ENCODE data around the gene FXYD6. TPM values are rescaled to one million over a fixed set of nuclear protein-coding genes. Genes with fewer than 3 reads are reported as not detected.

FXYD6 gene
- total RNA-seq, 1 experiment from 2014 or later, result 12.2 TPM

GRCh38 chr11:117884994-117885393 is 8.5 kb upstream of the FXYD6 start:
- BruUV-seq (replicated peaks), result no TSS peak
- intact Hi-C loops (cut with micrococcal nuclease; ENCODE audit: unreplicated experiment), result no loop called here
- no peaks in the 10 kb centered on the region for H3K9me3 ChIP-seq (ENCODE audit: low read depth, low read length, poor library complexity, severe bottlenecking)
- H3K27ac ChIP-seq (ENCODE audit: low read depth, low read length, poor library complexity, severe bottlenecking), result no peak overlapping the region
- DNase-seq (ENCODE audit: low spot score), result no peak
- TF ChIP-seq EZH2 (IDR thresholded peaks at IDR 0.05; ENCODE audit: borderline replicate concordance, low read depth, low read length, poor library complexity, severe bottlenecking), result no peak
- TF ChIP-seq, protein P1, sequence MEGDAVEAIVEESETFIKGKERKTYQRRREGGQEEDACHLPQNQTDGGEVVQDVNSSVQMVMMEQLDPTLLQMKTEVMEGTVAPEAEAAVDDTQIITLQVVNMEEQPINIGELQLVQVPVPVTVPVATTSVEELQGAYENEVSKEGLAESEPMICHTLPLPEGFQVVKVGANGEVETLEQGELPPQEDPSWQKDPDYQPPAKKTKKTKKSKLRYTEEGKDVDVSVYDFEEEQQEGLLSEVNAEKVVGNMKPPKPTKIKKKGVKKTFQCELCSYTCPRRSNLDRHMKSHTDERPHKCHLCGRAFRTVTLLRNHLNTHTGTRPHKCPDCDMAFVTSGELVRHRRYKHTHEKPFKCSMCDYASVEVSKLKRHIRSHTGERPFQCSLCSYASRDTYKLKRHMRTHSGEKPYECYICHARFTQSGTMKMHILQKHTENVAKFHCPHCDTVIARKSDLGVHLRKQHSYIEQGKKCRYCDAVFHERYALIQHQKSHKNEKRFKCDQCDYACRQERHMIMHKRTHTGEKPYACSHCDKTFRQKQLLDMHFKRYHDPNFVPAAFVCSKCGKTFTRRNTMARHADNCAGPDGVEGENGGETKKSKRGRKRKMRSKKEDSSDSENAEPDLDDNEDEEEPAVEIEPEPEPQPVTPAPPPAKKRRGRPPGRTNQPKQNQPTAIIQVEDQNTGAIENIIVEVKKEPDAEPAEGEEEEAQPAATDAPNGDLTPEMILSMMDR (conservative IDR thresholded peaks at IDR 0.05; ENCODE audit: low read depth, low read length), result no peak
- ChIA-PET CTCF (no interaction called here), POLR2A (ENCODE audit: low non-redundant PET) (no interaction called here)
- H3K27me3 ChIP-seq (replicated peaks; ENCODE audit: insufficient read depth, low read depth, low read length, poor library complexity), result peaks cover 3% of the 10 kb centered on the region
- H3K4me1 ChIP-seq (ENCODE audit: insufficient read depth, low read length, poor library complexity, severe bottlenecking), result no peaks in the 10 kb centered on the region
- no peaks in the 10 kb centered on the region for H3K36me3 ChIP-seq (ENCODE audit: insufficient read depth, low read length, poor library complexity, severe bottlenecking)
- no peak overlapping the region for H3K4me3 ChIP-seq (ENCODE audit: low read depth, low read length, poor library complexity, severe bottlenecking)

DNA sequence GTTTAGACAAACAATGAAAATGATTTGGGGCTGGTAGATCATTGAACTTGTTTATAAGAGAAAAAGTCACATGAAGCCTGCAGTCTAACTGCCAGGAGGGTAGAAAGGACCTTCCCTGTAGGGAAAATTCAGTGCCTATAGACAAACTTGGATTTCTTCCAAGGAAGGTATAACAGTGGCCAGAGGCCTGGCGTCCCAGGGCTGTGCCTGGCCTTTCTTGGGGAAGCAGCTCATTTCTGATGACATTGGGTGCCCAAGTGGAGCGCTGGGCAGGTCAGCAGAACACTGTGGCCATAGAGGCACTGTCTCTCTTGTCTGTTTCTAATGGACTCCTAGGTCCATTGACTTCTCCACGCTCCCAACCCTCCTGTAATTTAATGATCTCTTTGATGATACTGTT is 6.6 kb upstream of the FXYD6 start:
- peaks cover 19% of the 10 kb centered on the region for H3K27me3 ChIP-seq (replicated peaks; ENCODE audit: insufficient read depth, low read depth, low read length, poor library complexity)
- no TSS peak for BruUV-seq (replicated peaks)
- CTCF ChIA-PET, result no interaction called here
- intact Hi-C loops (cut with micrococcal nuclease; ENCODE audit: unreplicated experiment), result no loop called here
- POLR2A ChIA-PET (ENCODE audit: low non-redundant PET), result no interaction called here
- no peaks in the 10 kb centered on the region for H3K36me3 ChIP-seq (ENCODE audit: insufficient read depth, low read length, poor library complexity, severe bottlenecking)
- no peaks in the 10 kb centered on the region for H3K9me3 ChIP-seq (ENCODE audit: low read depth, low read length, poor library complexity, severe bottlenecking)
- no peak overlapping the region for H3K4me3 ChIP-seq (ENCODE audit: low read depth, low read length, poor library complexity, severe bottlenecking)
- DNase-seq (ENCODE audit: low spot score), result no peak
- H3K4me1 ChIP-seq (ENCODE audit: insufficient read depth, low read length, poor library complexity, severe bottlenecking), result no peaks in the 10 kb centered on the region
- no peak overlapping the region for H3K27ac ChIP-seq (ENCODE audit: low read depth, low read length, poor library complexity, severe bottlenecking)
- no peak for TF ChIP-seq EZH2 (IDR thresholded peaks at IDR 0.05; ENCODE audit: borderline replicate concordance, low read depth, low read length, poor library complexity, severe bottlenecking)
- TF ChIP-seq, protein P1 (conservative IDR thresholded peaks at IDR 0.05; ENCODE audit: low read depth, low read length), result no peak

GRCh38 chr11:117882311-117882905 is 6.0 kb upstream of the FXYD6 start:
- intact Hi-C loops (cut with micrococcal nuclease; ENCODE audit: unreplicated experiment), result no loop called here
- Histone ChIP-seq H3K9me3 (ENCODE audit: low read depth, low read length, poor library complexity, severe bottlenecking) (no peaks in the 10 kb centered on the region), H3K4me1 (ENCODE audit: insufficient read depth, low read length, poor library complexity, severe bottlenecking) (no peaks in the 10 kb centered on the region), H3K27ac (ENCODE audit: low read depth, low read length, poor library complexity, severe bottlenecking) (no peak overlapping the region), H3K4me3 (ENCODE audit: low read depth, low read length, poor library complexity, severe bottlenecking) (no peak overlapping the region), H3K27me3 (replicated peaks; ENCODE audit: insufficient read depth, low read depth, low read length, poor library complexity) (peaks cover 22% of the 10 kb centered on the region), H3K36me3 (ENCODE audit: insufficient read depth, low read length, poor library complexity, severe bottlenecking) (no peaks in the 10 kb centered on the region)
- ChIA-PET POLR2A (ENCODE audit: low non-redundant PET) (no interaction called here), CTCF (no interaction called here)
- BruUV-seq (replicated peaks), result no TSS peak
- no peak for TF ChIP-seq EZH2 (IDR thresholded peaks at IDR 0.05; ENCODE audit: borderline replicate concordance, low read depth, low read length, poor library complexity, severe bottlenecking)
- TF ChIP-seq, protein P1 (conservative IDR thresholded peaks at IDR 0.05; ENCODE audit: low read depth, low read length), result no peak
- DNase-seq (ENCODE audit: low spot score), result no peak

Measured in A673 (cell line).